Psoas muscle (tissue), 8 donors: ENCODE data around the gene REPIN1. TPM values are rescaled to one million over a fixed set of nuclear protein-coding genes. Genes with fewer than 3 reads are reported as not detected.

Source experiments
- ATAC-seq, 4 donors: fragments of 200-7000 bp; cut with Tn5 transposase; one replicate each; pipeline ENCODE4 v1.9.1; 2020; ENCODE audit warnings: moderate library complexity in 3 of 4, mild to moderate bottlenecking in 2 of 4
- DNase-seq, 2 donors: peaks; one replicate each; pipeline ENCODE4 v3.0.0-alpha.2; 2020
- H3K27ac ChIP-seq: fragments of 200-600 bp; one replicate; pipeline ENCODE4 v1.8.0; 2022
- H3K27me3 ChIP-seq, 3 donors: fragments of 200-600 bp in 1 of 3; one replicate each; pipeline versions ENCODE4 v1.6.1 to v1.8.0; 2013 to 2022; ENCODE audit warnings: low read length in 2 of 3, mild to moderate bottlenecking in 2 of 3, moderate library complexity in 1 of 3; ENCODE audit not compliant: insufficient read depth in 3 of 3
- H3K36me3 ChIP-seq, 2 donors: fragments of 200-600 bp in 1 of 2; one replicate each; pipeline versions ENCODE4 v1.6.1 to v1.8.0; 2013 to 2022; ENCODE audit warnings: low read depth in 1 of 2, mild to moderate bottlenecking in 1 of 2, moderate library complexity in 1 of 2; ENCODE audit not compliant: insufficient read depth in 1 of 2
- H3K4me1 ChIP-seq: fragments of 200-600 bp; one replicate; pipeline ENCODE4 v1.8.0; 2022
- H3K4me3 ChIP-seq: fragments of 200-600 bp; one replicate; pipeline ENCODE4 v1.8.0; 2022; ENCODE audit warnings: mild to moderate bottlenecking
- H3K9me3 ChIP-seq: fragments of 200-600 bp; one replicate; pipeline ENCODE4 v1.8.0; 2022
- CTCF ChIP-seq: fragments of 200-600 bp; IDR thresholded peaks from one replicate; pipeline ENCODE4 v1.8.0; 2022; ENCODE audit warnings: antibody characterized with exemption
- WGBS, 3 donors: extraction: QIAGEN DNeasy Blood & Tissue Kit; methylation state at CpG; one replicate each; pipeline versions ENCODE4 v1.1.6 to v1.1.7; 2013; 5-methylcytosine and 5-hydroxymethylcytosine counted together
- intact Hi-C, 2 donors: fragments of 100-400 bp; cut with DNase I; formaldehyde crosslinking; loops; one replicate each; pipeline versions ENCODE4 v1.11.0 to v1.14.2; 2022
- polyA plus RNA-seq, 3 donors: library from polyadenylated mRNA; stranded (reverse); fragments of 200-250 nt; gene quantifications; one replicate each; pipeline ENCODE4 v1.2.3, GENCODE V29; 2013
- total RNA-seq, 4 donors: library from RNA; stranded (reverse); fragmentation: NEBNext Ultra II Directional in 2 of 4; extraction: Animal tissue kit (Norgen Biotek cat#: 25700) in 2 of 4; gene quantifications; one replicate each; pipeline versions ENCODE4 v1.2.1 to v1.2.4, GENCODE V29; 2021 to 2023
- donor health status: healthy with polysubstance abuse.
- donor health status: DM: no; HTN: no; CAD: no; lungs with moderate emphysema.
- donor health status: Bipolar disorder and iron deficiency.
- donor health status: healthy.
- donor health status: DM: yes; HTN: yes; CAD: no.
- donor health status: DM: no; HTN: no; CAD: no.
- donor health status: DM: no; HTN: no; CAD: no.
- donor health status: DM: yes; HTN: yes; CAD: no.

REPIN1 gene
- total and polyA plus RNA-seq, 7 donors: 80.2 to 212 (median 129) TPM

GRCh38 chr7:150338166-150338829 lies 30.3 kb upstream of the REPIN1 start:
- H3K27me3 ChIP-seq: peaks cover 0 to 29% (median 10%) of the 10 kb centered on the region in 3 donors
- H3K4me1 ChIP-seq: peaks cover 6% of the 10 kb centered on the region
- TF ChIP-seq CTCF: no peak
- no peak overlapping the region for H3K27ac ChIP-seq
- no peak overlapping the region for H3K4me3 ChIP-seq
- no peaks in the 10 kb centered on the region for H3K9me3 ChIP-seq
- 78 to 89% (median 84%) methylated on average over 11 of the region's 11 CpGs for WGBS, 3 donors
- ATAC-seq (no peak), DNase-seq (no peak)
- intact Hi-C loops: no loop called here
- no peaks in the 10 kb centered on the region for H3K36me3 ChIP-seq

- Histone ChIP-seq H3K27ac (no peak overlapping the region), H3K9me3 (no peaks in the 10 kb centered on the region), H3K4me3 (peak overlapping the region; percentile 59), H3K27me3 (peaks cover 0 to 35% (median 14%) of the 10 kb centered on the region in 3 donors), H3K4me1 (peaks cover 6% of the 10 kb centered on the region), H3K36me3 (no peaks in the 10 kb centered on the region)
- ATAC-seq: no peak
- no peak for TF ChIP-seq CTCF
- intact Hi-C loops: no loop called here
- 71 to 79% (median 73%) methylated on average over 9 of the region's 9 CpGs for WGBS, 3 donors
- DNase-seq: no peak
Observed at GRCh38 chr7:150339409-150339809, 29.2 kb upstream of the REPIN1 start.

- Histone ChIP-seq H3K9me3 (no peaks in the 10 kb centered on the region), H3K4me3 (peak overlapping the region; percentile 59), H3K27me3 (peaks cover 0 to 36% (median 17%) of the 10 kb centered on the region in 3 donors), H3K27ac (peak overlapping the region; percentile 15), H3K4me1 (peaks cover 6% of the 10 kb centered on the region), H3K36me3 (no peaks in the 10 kb centered on the region)
- 12 to 19% (median 12%) methylated on average over 30 to 39 of the region's 39 CpGs for whole genome bisulfite sequencing, 3 donors
- DNase-seq (peak in 1 of 2 donors; percentile 52), ATAC-seq (peak; percentile 23 to 53 (median 47))
- TF ChIP-seq CTCF: no peak
- intact Hi-C loops: no loop called here
Observed at GRCh38 chr7:150340024-150340749, 28.4 kb upstream of the REPIN1 start.

GRCh38 chr7:150340875-150341262 lies 27.8 kb upstream of the REPIN1 start:
- no peaks in the 10 kb centered on the region for H3K9me3 ChIP-seq
- 7 to 12% (median 10%) methylated on average over 26 to 29 of the region's 29 CpGs for WGBS, 3 donors
- H3K27ac ChIP-seq: peak overlapping the region; percentile 15
- no peaks in the 10 kb centered on the region for H3K36me3 ChIP-seq
- no peak for DNase-seq
- no peak for TF ChIP-seq CTCF
- peak overlapping the region; percentile 59 for H3K4me3 ChIP-seq
- H3K4me1 ChIP-seq: peaks cover 6% of the 10 kb centered on the region
- H3K27me3 ChIP-seq: peaks cover 0 to 36% (median 17%) of the 10 kb centered on the region in 3 donors
- intact Hi-C loops: no loop called here
- peak in 2 of 4 donors; percentile 9 to 13 for ATAC-seq
